ENCODE measurements around the gene RBPJL. TPM values are rescaled to one million over a fixed set of nuclear protein-coding genes. Genes with fewer than 3 reads are reported as not detected.

The RBPJL gene
- total and polyA plus RNA-seq, 4 donors, result not detected

DNA sequence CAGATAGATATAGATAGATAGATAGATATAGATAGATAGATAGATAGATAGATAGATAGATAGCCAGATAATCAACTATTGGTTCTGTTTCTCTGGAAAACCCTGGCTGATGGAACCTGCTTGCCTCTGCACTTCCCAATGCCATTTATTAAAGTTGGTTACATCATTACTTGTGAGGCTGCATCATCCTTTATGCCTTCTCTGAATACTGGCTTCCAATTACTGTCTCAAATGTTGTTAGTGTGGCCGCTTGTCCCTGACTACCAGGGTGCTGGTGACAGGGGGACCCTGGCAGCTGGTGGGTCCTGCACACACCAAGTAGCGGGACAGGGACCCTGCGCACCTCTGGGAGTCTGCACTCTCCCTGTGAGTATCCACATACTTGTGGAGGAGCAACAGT lies 48.4 kb upstream of the RBPJL start (continued):
- TF ChIP-seq EGR1 (IDR thresholded peaks at IDR 0.05; ENCODE audit: low read depth in 2 of 2) (no peak), TAF1 (conservative IDR thresholded peaks at IDR 0.05) (no peak), FOXA1 (IDR thresholded peaks at IDR 0.05) (no peak), HNF4A (conservative IDR thresholded peaks at IDR 0.05) (no peak), RAD21 (IDR thresholded peaks at IDR 0.05) (no peak), JUND (IDR thresholded peaks at IDR 0.05) (no peak)
- TF ChIP-seq, protein P1, sequence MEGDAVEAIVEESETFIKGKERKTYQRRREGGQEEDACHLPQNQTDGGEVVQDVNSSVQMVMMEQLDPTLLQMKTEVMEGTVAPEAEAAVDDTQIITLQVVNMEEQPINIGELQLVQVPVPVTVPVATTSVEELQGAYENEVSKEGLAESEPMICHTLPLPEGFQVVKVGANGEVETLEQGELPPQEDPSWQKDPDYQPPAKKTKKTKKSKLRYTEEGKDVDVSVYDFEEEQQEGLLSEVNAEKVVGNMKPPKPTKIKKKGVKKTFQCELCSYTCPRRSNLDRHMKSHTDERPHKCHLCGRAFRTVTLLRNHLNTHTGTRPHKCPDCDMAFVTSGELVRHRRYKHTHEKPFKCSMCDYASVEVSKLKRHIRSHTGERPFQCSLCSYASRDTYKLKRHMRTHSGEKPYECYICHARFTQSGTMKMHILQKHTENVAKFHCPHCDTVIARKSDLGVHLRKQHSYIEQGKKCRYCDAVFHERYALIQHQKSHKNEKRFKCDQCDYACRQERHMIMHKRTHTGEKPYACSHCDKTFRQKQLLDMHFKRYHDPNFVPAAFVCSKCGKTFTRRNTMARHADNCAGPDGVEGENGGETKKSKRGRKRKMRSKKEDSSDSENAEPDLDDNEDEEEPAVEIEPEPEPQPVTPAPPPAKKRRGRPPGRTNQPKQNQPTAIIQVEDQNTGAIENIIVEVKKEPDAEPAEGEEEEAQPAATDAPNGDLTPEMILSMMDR (IDR thresholded peaks at IDR 0.05; ENCODE audit: low read depth, low read length, missing input control), result no peak
- TF ChIP-seq, protein P2, sequence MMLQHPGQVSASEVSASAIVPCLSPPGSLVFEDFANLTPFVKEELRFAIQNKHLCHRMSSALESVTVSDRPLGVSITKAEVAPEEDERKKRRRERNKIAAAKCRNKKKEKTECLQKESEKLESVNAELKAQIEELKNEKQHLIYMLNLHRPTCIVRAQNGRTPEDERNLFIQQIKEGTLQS (IDR thresholded peaks at IDR 0.05), result no peak

DNA sequence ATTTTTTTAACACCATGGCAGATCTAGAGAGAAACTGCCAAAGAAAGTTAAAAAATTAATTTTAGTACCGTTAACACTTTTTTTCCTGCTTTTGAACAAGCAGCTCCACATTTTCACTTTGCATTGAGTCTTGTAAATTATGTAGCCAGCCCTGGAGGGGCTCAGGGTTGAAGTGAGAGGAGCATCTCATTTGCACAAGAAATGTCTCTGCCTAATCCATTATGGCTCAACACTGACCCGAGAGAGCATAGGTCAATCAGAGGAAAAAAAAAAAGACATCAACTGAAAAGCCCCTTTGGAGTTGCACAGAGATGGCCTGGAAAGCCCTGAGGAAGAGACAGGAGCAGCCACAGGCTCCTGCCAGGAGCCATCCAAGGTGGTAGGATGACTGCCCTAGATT lies 48.0 kb upstream of the RBPJL start:
- Histone ChIP-seq H3K36me3 (ENCODE audit: control insufficient read depth in 4 of 4, insufficient read depth in 3 of 4, low read depth in 1 of 4, low read length in 3 of 4) (no peaks in the 10 kb centered on the region), H3K4me3 (ENCODE audit: low read depth in 1 of 3, low read length in 3 of 3) (no peak overlapping the region), H3K9me3 (ENCODE audit: control insufficient read depth in 4 of 4, low read length in 3 of 4) (no peaks in the 10 kb centered on the region), H3K27ac (ENCODE audit: low read depth in 1 of 2, low read length in 2 of 2) (no peak overlapping the region), H3K4me1 (ENCODE audit: control insufficient read depth in 4 of 4, insufficient read depth in 4 of 4, low read length in 3 of 4) (peaks cover 0 to 18% (median 14%) of the 10 kb centered on the region in 4 donors), H3K27me3 (ENCODE audit: control insufficient read depth in 4 of 4, insufficient read depth in 4 of 4, low read length in 3 of 4) (no peaks in the 10 kb centered on the region), H3K9ac (ENCODE audit: low read depth in 1 of 2, low read length in 2 of 2) (no peak overlapping the region)
- no peak for DNase-seq (ENCODE audit: low spot score)
- TF ChIP-seq, protein P3, sequence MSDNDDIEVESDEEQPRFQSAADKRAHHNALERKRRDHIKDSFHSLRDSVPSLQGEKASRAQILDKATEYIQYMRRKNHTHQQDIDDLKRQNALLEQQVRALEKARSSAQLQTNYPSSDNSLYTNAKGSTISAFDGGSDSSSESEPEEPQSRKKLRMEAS (IDR thresholded peaks at IDR 0.05), result no peak
- TF ChIP-seq, protein P2 (IDR thresholded peaks at IDR 0.05), result no peak
- TF ChIP-seq SP1 (IDR thresholded peaks at IDR 0.05) (no peak), RAD21 (IDR thresholded peaks at IDR 0.05) (no peak), JUND (IDR thresholded peaks at IDR 0.05) (no peak), HNF4G (IDR thresholded peaks at IDR 0.05) (no peak), EGR1 (IDR thresholded peaks at IDR 0.05; ENCODE audit: low read depth in 2 of 2) (no peak), FOXA2 (IDR thresholded peaks at IDR 0.05) (no peak), NR2F2 (IDR thresholded peaks at IDR 0.05) (no peak)
- TF ChIP-seq, protein P4, sequence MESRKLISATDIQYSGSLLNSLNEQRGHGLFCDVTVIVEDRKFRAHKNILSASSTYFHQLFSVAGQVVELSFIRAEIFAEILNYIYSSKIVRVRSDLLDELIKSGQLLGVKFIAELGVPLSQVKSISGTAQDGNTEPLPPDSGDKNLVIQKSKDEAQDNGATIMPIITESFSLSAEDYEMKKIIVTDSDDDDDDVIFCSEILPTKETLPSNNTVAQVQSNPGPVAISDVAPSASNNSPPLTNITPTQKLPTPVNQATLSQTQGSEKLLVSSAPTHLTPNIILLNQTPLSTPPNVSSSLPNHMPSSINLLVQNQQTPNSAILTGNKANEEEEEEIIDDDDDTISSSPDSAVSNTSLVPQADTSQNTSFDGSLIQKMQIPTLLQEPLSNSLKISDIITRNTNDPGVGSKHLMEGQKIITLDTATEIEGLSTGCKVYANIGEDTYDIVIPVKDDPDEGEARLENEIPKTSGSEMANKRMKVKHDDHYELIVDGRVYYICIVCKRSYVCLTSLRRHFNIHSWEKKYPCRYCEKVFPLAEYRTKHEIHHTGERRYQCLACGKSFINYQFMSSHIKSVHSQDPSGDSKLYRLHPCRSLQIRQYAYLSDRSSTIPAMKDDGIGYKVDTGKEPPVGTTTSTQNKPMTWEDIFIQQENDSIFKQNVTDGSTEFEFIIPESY (IDR thresholded peaks at IDR 0.05), result no peak
- TF ChIP-seq, protein P1 (IDR thresholded peaks at IDR 0.05; ENCODE audit: low read depth, low read length, missing input control), result no peak
- WGBS, result 56% methylated on average over 2 of the region's 2 CpGs
